Skeletal muscle satellite cell (primary cell): ENCODE results near the gene DDX59.

Experiments
- H3K27me3 ChIP-seq: 2 replicates; pipeline ENCODE4 v1.7.0; 2013; ENCODE audit warnings: low read length; ENCODE audit not compliant: control insufficient read depth, insufficient read depth
- H3K36me3 ChIP-seq: 2 replicates; pipeline ENCODE4 v1.7.0; 2013; ENCODE audit warnings: mild to moderate bottlenecking, control low read depth, low read length; ENCODE audit not compliant: insufficient read depth
- H3K4me1 ChIP-seq: 2 replicates; pipeline ENCODE4 v1.7.0; 2013; ENCODE audit warnings: low read length; ENCODE audit not compliant: control insufficient read depth, insufficient read depth
- H3K4me2 ChIP-seq: 2 replicates; pipeline ENCODE4 v1.7.0; 2013; ENCODE audit warnings: mild to moderate bottlenecking, low read length
- H3K4me3 ChIP-seq: 2 replicates; pipeline ENCODE4 v1.7.0; 2013; ENCODE audit warnings: low read length
- H3K9ac ChIP-seq: 2 replicates; pipeline ENCODE4 v1.7.0; 2013; ENCODE audit warnings: mild to moderate bottlenecking, low read depth, low read length, moderate library complexity
- H3K9me3 ChIP-seq: replicated peaks from 2 replicates; pipeline ENCODE4 v1.7.0; 2013; ENCODE audit warnings: mild to moderate bottlenecking, control low read depth, low read length

Gene DDX59

GRCh38 chr1:200692316-200692715 lies 22.6 kb upstream of the DDX59 start:
- no peak overlapping the region for H3K4me2 ChIP-seq
- no peak overlapping the region for H3K4me3 ChIP-seq
- no peaks in the 10 kb centered on the region for H3K27me3 ChIP-seq
- no peaks in the 10 kb centered on the region for H3K9me3 ChIP-seq
- H3K9ac ChIP-seq, result no peak overlapping the region
- H3K4me1 ChIP-seq, result no peaks in the 10 kb centered on the region
- no peaks in the 10 kb centered on the region for H3K36me3 ChIP-seq

- Histone ChIP-seq H3K9me3 (no peaks in the 10 kb centered on the region), H3K36me3 (no peaks in the 10 kb centered on the region), H3K4me2 (no peak overlapping the region), H3K27me3 (no peaks in the 10 kb centered on the region), H3K9ac (no peak overlapping the region), H3K4me3 (no peak overlapping the region), H3K4me1 (no peaks in the 10 kb centered on the region)
These were observed 16.9 kb upstream of the DDX59 start for GRCh38 chr1:200686620-200687019.

- H3K9ac ChIP-seq, result no peak overlapping the region
- no peaks in the 10 kb centered on the region for H3K9me3 ChIP-seq
- H3K27me3 ChIP-seq, result no peaks in the 10 kb centered on the region
- no peak overlapping the region for H3K4me3 ChIP-seq
- no peaks in the 10 kb centered on the region for H3K4me1 ChIP-seq
- H3K4me2 ChIP-seq, result no peak overlapping the region
- H3K36me3 ChIP-seq, result no peaks in the 10 kb centered on the region
These were observed 14.3 kb upstream of the DDX59 start for GRCh38 chr1:200684015-200684414.

- Histone ChIP-seq H3K9me3 (no peaks in the 10 kb centered on the region), H3K4me2 (no peak overlapping the region), H3K4me1 (no peaks in the 10 kb centered on the region), H3K27me3 (no peaks in the 10 kb centered on the region), H3K4me3 (no peak overlapping the region), H3K9ac (no peak overlapping the region), H3K36me3 (no peaks in the 10 kb centered on the region)
These were observed 13.6 kb upstream of the DDX59 start for GRCh38 chr1:200683298-200683697.

GRCh38 chr1:200681231-200681630 lies 11.5 kb upstream of the DDX59 start:
- Histone ChIP-seq H3K27me3 (no peaks in the 10 kb centered on the region), H3K9me3 (no peaks in the 10 kb centered on the region), H3K4me1 (no peaks in the 10 kb centered on the region), H3K9ac (no peak overlapping the region), H3K36me3 (no peaks in the 10 kb centered on the region), H3K4me2 (no peak overlapping the region), H3K4me3 (no peak overlapping the region)

- H3K4me2 ChIP-seq, result no peak overlapping the region
- H3K36me3 ChIP-seq, result no peaks in the 10 kb centered on the region
- H3K9me3 ChIP-seq, result no peaks in the 10 kb centered on the region
- H3K4me3 ChIP-seq, result no peak overlapping the region
- no peak overlapping the region for H3K9ac ChIP-seq
- H3K27me3 ChIP-seq, result no peaks in the 10 kb centered on the region
- no peaks in the 10 kb centered on the region for H3K4me1 ChIP-seq
These were observed 7.1 kb upstream of the DDX59 start for GRCh38 chr1:200676829-200677228.

- H3K4me3 ChIP-seq, result no peak overlapping the region
- no peaks in the 10 kb centered on the region for H3K27me3 ChIP-seq
- H3K36me3 ChIP-seq, result no peaks in the 10 kb centered on the region
- H3K9ac ChIP-seq, result no peak overlapping the region
- peaks cover 7% of the 10 kb centered on the region for H3K4me1 ChIP-seq
- no peaks in the 10 kb centered on the region for H3K9me3 ChIP-seq
- H3K4me2 ChIP-seq, result no peak overlapping the region
These were observed 5.8 kb upstream of the DDX59 start for GRCh38 chr1:200675588-200675852.

- peaks cover 8% of the 10 kb centered on the region for H3K4me1 ChIP-seq
These were observed 5.3 kb upstream of the DDX59 start for GRCh38 chr1:200674838-200675587.

GRCh38 chr1:200673952-200674823 lies 4.5 kb upstream of the DDX59 start:
- Histone ChIP-seq H3K27me3 (no peaks in the 10 kb centered on the region), H3K4me1 (peaks cover 8% of the 10 kb centered on the region), H3K9ac (no peak overlapping the region), H3K4me3 (no peak overlapping the region), H3K36me3 (no peaks in the 10 kb centered on the region), H3K4me2 (no peak overlapping the region), H3K9me3 (no peaks in the 10 kb centered on the region)

More at GRCh38 chr1:200674838-200675587, 5.3 kb upstream of the DDX59 start:
- Histone ChIP-seq H3K9me3 (no peaks in the 10 kb centered on the region), H3K4me2 (no peak overlapping the region), H3K36me3 (no peaks in the 10 kb centered on the region), H3K4me3 (no peak overlapping the region), H3K27me3 (no peaks in the 10 kb centered on the region), H3K9ac (no peak overlapping the region)

- no peaks in the 10 kb centered on the region for H3K9me3 ChIP-seq
- H3K36me3 ChIP-seq, result no peaks in the 10 kb centered on the region
- no peak overlapping the region for H3K4me3 ChIP-seq
- H3K4me1 ChIP-seq, result peaks cover 8% of the 10 kb centered on the region
- H3K4me2 ChIP-seq, result peak overlapping the region; percentile 90
- H3K9ac ChIP-seq, result no peak overlapping the region
- H3K27me3 ChIP-seq, result no peaks in the 10 kb centered on the region
These were observed 1.6 kb upstream of the DDX59 start for GRCh38 chr1:200671235-200671786.

- Histone ChIP-seq H3K27me3 (no peaks in the 10 kb centered on the region), H3K9ac (peak overlapping the region; percentile 100), H3K4me3 (peak overlapping the region; percentile 80), H3K4me1 (peaks cover 8% of the 10 kb centered on the region), H3K4me2 (peak overlapping the region; percentile 90), H3K36me3 (no peaks in the 10 kb centered on the region), H3K9me3 (no peaks in the 10 kb centered on the region)
These were observed 773 bp upstream of the DDX59 start for GRCh38 chr1:200670242-200671118.
